ENCODE data around the gene IL1B. TPM values are rescaled to one million over a fixed set of nuclear protein-coding genes. Genes with fewer than 3 reads are reported as not detected.

Gene IL1B
- total RNA-seq, 6 donors from 2014 or later: 0.59 to 27.4 (median 9.6) TPM

- ATAC-seq (ENCODE audit: low FRiP score in 2 of 2) (peak in 1 of 2 donors; percentile 55), DNase-seq (no peak)
- no peak overlapping the region for H3K4me3 ChIP-seq
- no peaks in the 10 kb centered on the region for H3K27me3 ChIP-seq
- H3K4me1 ChIP-seq: peaks cover 15 to 26% (median 22%) of the 10 kb centered on the region in 4 donors
- no peaks in the 10 kb centered on the region for H3K36me3 ChIP-seq
- TF ChIP-seq POLR2AphosphoS5 (IDR thresholded peaks at IDR 0.05) (no peak), POLR2A (IDR thresholded peaks at IDR 0.05) (no peak), CTCF (IDR thresholded peaks at IDR 0.05) (no peak), EP300 (IDR thresholded peaks at IDR 0.05) (no peak)
- H3K9me3 ChIP-seq: no peaks in the 10 kb centered on the region
- peak overlapping the region in 2 of 4 donors; percentile 4 to 73 for H3K27ac ChIP-seq
- 56 to 57% methylated on average over 14 of the region's 14 CpGs for WGBS, 2 donors
Observed at GRCh38 chr2:112812318-112813267, 24.0 kb downstream of the IL1B start.

- Histone ChIP-seq H3K27me3 (no peaks in the 10 kb centered on the region), H3K4me1 (peaks cover 15 to 26% (median 22%) of the 10 kb centered on the region in 4 donors), H3K4me3 (no peak overlapping the region), H3K36me3 (no peaks in the 10 kb centered on the region), H3K27ac (peak overlapping the region in 1 of 4 donors; percentile 73), H3K9me3 (peaks cover 0 to 2% (median 0%) of the 10 kb centered on the region in 4 donors)
- no peak for DNase-seq
- WGBS, 2 donors: 37 to 39% methylated on average over 7 of the region's 7 CpGs
- ATAC-seq (ENCODE audit: low FRiP score in 2 of 2): peak; percentile 61 to 81
- no peak for TF ChIP-seq CTCF (IDR thresholded peaks at IDR 0.05)
- peak in 2 of 4 donors; percentile 84 to 85 for TF ChIP-seq EP300 (IDR thresholded peaks at IDR 0.05)
- TF ChIP-seq POLR2A (IDR thresholded peaks at IDR 0.05): no peak
- peak; percentile 63 to 78 for TF ChIP-seq POLR2AphosphoS5 (IDR thresholded peaks at IDR 0.05)
Observed at GRCh38 chr2:112811841-112812306, 24.7 kb downstream of the IL1B start.

- H3K36me3 ChIP-seq: no peaks in the 10 kb centered on the region
- WGBS, 2 donors: 61 to 72% methylated on average over 3 of the region's 3 CpGs
- H3K27ac ChIP-seq: peak overlapping the region in 1 of 4 donors; percentile 73
- no peak for DNase-seq
- TF ChIP-seq EP300 (IDR thresholded peaks at IDR 0.05): no peak
- no peak for TF ChIP-seq CTCF (IDR thresholded peaks at IDR 0.05)
- no peak for TF ChIP-seq POLR2A (IDR thresholded peaks at IDR 0.05)
- TF ChIP-seq POLR2AphosphoS5 (IDR thresholded peaks at IDR 0.05): no peak
- ATAC-seq (ENCODE audit: low FRiP score in 2 of 2): no peak
- no peaks in the 10 kb centered on the region for H3K27me3 ChIP-seq
- H3K4me3 ChIP-seq: no peak overlapping the region
- peaks cover 15 to 26% (median 22%) of the 10 kb centered on the region in 4 donors for H3K4me1 ChIP-seq
- H3K9me3 ChIP-seq: peaks cover 0 to 2% (median 0%) of the 10 kb centered on the region in 4 donors
Observed at GRCh38 chr2:112811276-112811831, 25.2 kb downstream of the IL1B start.

- no peaks in the 10 kb centered on the region for H3K36me3 ChIP-seq
- H3K27me3 ChIP-seq: no peaks in the 10 kb centered on the region
- H3K27ac ChIP-seq: no peak overlapping the region
- H3K9me3 ChIP-seq: peaks cover 0 to 2% (median 0%) of the 10 kb centered on the region in 4 donors
- peaks cover 15 to 26% (median 22%) of the 10 kb centered on the region in 4 donors for H3K4me1 ChIP-seq
- ATAC-seq (ENCODE audit: low FRiP score in 2 of 2): no peak
- H3K4me3 ChIP-seq: no peak overlapping the region
- TF ChIP-seq CTCF (IDR thresholded peaks at IDR 0.05) (no peak), EP300 (IDR thresholded peaks at IDR 0.05) (no peak), POLR2AphosphoS5 (IDR thresholded peaks at IDR 0.05) (no peak), POLR2A (IDR thresholded peaks at IDR 0.05) (no peak)
- DNase-seq: no peak
Observed at GRCh38 chr2:112809112-112809511, 27.5 kb downstream of the IL1B start.

Data from upper lobe of left lung (tissue), 6 donors.